ENCODE results near the gene SUZ12. TPM values are rescaled to one million over a fixed set of nuclear protein-coding genes. Genes with fewer than 3 reads are reported as not detected.

SUZ12 gene
- total RNA-seq, 1 experiment from 2014 or later, result 55.6 TPM

DNA sequence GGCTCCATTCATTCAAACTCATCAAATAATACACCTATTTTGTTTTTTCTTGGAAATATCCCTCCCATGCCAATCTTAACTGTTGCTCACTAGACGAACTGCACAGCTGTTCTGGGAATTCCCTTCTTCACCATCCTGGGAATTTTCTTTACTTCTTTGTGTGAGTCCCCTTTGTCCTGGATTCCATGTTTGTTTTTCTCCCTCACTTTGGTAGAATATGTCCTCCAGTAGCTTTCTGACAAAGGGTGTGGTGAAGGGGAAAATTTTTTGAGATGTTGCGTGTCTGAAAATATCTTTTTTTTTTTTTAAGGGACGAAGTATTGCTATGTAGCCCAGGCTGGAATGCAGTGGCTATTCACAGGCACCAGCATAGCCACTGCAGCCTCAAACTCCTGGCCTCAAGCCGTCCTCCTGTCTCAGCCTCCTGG, 18.1 kb upstream of the SUZ12 start:
- Histone ChIP-seq H3K36me3 (ENCODE audit: control insufficient read depth, insufficient read depth, low read length) (no peaks in the 10 kb centered on the region), H3K9me3 (no peaks in the 10 kb centered on the region), H3K4me1 (peaks cover 12% of the 10 kb centered on the region; the same call in 1 of the 2 replicates), H3K27me3 (replicated peaks; ENCODE audit: control insufficient read depth, insufficient read depth, low read length) (no peaks in the 10 kb centered on the region), H3K4me3 (ENCODE audit: low read depth, low read length) (no peak overlapping the region)
- CTCF ChIA-PET, result no interaction called here
- peaks cover 5% of the 10 kb centered on the region for H3K4me1 Mint-ChIP-seq (ENCODE audit: low read depth, unreplicated experiment)
- POLR2A ChIA-PET, result no interaction called here
- no peak overlapping the region for H3K4me3 Mint-ChIP-seq (ENCODE audit: unreplicated experiment)
- TF ChIP-seq, protein P1, sequence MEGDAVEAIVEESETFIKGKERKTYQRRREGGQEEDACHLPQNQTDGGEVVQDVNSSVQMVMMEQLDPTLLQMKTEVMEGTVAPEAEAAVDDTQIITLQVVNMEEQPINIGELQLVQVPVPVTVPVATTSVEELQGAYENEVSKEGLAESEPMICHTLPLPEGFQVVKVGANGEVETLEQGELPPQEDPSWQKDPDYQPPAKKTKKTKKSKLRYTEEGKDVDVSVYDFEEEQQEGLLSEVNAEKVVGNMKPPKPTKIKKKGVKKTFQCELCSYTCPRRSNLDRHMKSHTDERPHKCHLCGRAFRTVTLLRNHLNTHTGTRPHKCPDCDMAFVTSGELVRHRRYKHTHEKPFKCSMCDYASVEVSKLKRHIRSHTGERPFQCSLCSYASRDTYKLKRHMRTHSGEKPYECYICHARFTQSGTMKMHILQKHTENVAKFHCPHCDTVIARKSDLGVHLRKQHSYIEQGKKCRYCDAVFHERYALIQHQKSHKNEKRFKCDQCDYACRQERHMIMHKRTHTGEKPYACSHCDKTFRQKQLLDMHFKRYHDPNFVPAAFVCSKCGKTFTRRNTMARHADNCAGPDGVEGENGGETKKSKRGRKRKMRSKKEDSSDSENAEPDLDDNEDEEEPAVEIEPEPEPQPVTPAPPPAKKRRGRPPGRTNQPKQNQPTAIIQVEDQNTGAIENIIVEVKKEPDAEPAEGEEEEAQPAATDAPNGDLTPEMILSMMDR (IDR thresholded peaks at IDR 0.05; ENCODE audit: insufficient read depth in 1 of 2, low read depth in 1 of 2, low read length in 1 of 2, severe bottlenecking in 1 of 2, unreplicated experiment in 1 of 2), result no peak
- intact Hi-C loops (cut with micrococcal nuclease; ENCODE audit: unreplicated experiment), result no loop called here
- H3K27ac Mint-ChIP-seq (ENCODE audit: unreplicated experiment), result no peak overlapping the region
- no TSS peak for BruUV-seq (replicated peaks)
- no peaks in the 10 kb centered on the region for H3K9me3 Mint-ChIP-seq (ENCODE audit: unreplicated experiment)
- H3K36me3 Mint-ChIP-seq (ENCODE audit: insufficient read depth, unreplicated experiment), result peaks cover 8% of the 10 kb centered on the region
- H3K27me3 Mint-ChIP-seq (ENCODE audit: insufficient read depth, unreplicated experiment), result no peaks in the 10 kb centered on the region
- no peak for DNase-seq

DNA sequence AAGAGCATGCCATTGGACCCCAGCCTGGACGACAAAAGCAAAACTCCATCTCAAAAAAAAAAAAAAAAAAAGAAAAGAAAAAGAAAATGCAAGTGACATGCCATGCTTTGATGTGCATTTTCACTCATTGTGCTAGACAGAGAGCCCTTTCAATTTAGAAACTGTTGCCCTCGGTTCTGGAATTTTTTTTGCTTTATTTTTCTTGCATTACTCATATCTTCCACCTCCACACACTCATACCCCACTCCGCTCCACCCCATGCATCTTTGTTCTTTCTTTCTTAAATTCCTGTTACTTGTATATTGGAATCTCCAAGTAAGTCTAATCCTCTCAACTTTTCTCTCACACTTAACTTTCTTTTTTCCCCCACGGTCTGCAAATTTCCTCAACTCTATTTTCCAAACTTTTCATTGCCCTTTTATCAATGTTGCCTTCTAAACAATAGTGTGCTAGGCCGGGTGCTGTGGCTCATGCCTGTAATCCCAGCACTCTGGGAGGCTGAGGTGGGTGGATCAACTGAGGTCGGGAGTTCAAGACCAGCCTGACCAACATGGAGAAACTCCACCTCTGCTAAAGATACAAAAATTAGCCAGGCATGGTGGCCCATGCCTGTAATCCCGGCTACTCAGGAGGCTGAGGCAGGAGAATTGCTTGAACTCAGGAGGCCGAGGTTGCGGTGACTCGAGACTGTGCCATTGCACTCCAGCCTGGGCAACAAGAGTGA, 16.8 kb upstream of the SUZ12 start:
- intact Hi-C loops (cut with micrococcal nuclease; ENCODE audit: unreplicated experiment), result no loop called here
- H3K36me3 ChIP-seq (ENCODE audit: control insufficient read depth, insufficient read depth, low read length), result no peaks in the 10 kb centered on the region
- ChIA-PET CTCF (no interaction called here), POLR2A (no interaction called here)
- DNase-seq, result no peak
- H3K4me1 ChIP-seq, result peaks cover 12% of the 10 kb centered on the region; the same call in 1 of the 2 replicates
- TF ChIP-seq, protein P1 (IDR thresholded peaks at IDR 0.05; ENCODE audit: insufficient read depth in 1 of 2, low read depth in 1 of 2, low read length in 1 of 2, severe bottlenecking in 1 of 2, unreplicated experiment in 1 of 2), result no peak
- H3K4me3 ChIP-seq (ENCODE audit: low read depth, low read length), result no peak overlapping the region
- H3K27me3 Mint-ChIP-seq (ENCODE audit: insufficient read depth, unreplicated experiment), result no peaks in the 10 kb centered on the region
- H3K36me3 Mint-ChIP-seq (ENCODE audit: insufficient read depth, unreplicated experiment), result peaks cover 8% of the 10 kb centered on the region
- no peaks in the 10 kb centered on the region for H3K9me3 Mint-ChIP-seq (ENCODE audit: unreplicated experiment)
- H3K27me3 ChIP-seq (replicated peaks; ENCODE audit: control insufficient read depth, insufficient read depth, low read length), result no peaks in the 10 kb centered on the region
- no peak overlapping the region for H3K4me3 Mint-ChIP-seq (ENCODE audit: unreplicated experiment)
- BruUV-seq (replicated peaks), result no TSS peak
- peaks cover 5% of the 10 kb centered on the region for H3K4me1 Mint-ChIP-seq (ENCODE audit: low read depth, unreplicated experiment)
- no peak overlapping the region for H3K27ac Mint-ChIP-seq (ENCODE audit: unreplicated experiment)
- H3K9me3 ChIP-seq, result no peaks in the 10 kb centered on the region

DNA sequence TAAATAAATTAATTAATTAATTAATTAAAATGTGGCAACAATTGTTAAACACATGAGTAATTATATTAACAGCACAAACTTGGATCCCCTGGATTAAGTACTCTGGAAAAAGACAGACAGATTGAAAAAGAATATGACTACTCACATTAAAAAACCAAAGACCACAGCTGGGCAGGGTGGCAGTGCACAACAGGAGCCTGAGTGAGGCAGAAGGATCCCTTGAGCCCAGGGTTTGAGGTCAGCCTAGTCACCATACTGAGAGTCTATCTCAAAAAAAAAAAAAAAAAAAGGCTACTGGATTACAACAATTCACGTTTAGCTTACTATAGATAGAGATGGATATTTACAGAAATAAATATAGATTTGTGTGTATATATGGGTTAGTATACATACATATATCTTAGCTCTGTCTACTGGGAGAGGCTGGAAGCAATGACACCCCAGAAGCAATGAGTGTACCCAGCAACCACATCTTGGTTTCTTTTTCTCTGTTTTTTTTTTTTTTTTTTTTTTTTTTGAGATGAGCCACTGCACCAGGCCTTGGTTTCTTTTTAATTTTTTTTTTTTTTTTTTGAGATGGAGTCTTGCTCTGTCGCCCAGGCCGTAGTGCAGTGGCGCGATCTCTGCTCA, 10.6 kb upstream of the SUZ12 start:
- intact Hi-C loops (cut with micrococcal nuclease; ENCODE audit: unreplicated experiment), result no loop called here
- H3K4me3 ChIP-seq (ENCODE audit: low read depth, low read length), result no peak overlapping the region
- H3K9me3 Mint-ChIP-seq (ENCODE audit: unreplicated experiment), result no peaks in the 10 kb centered on the region
- H3K27ac Mint-ChIP-seq (ENCODE audit: unreplicated experiment), result no peak overlapping the region
- POLR2A ChIA-PET, result no interaction called here
- H3K27me3 Mint-ChIP-seq (ENCODE audit: insufficient read depth, unreplicated experiment), result no peaks in the 10 kb centered on the region
- no peaks in the 10 kb centered on the region for H3K4me1 ChIP-seq
- TF ChIP-seq, protein P1 (IDR thresholded peaks at IDR 0.05; ENCODE audit: insufficient read depth in 1 of 2, low read depth in 1 of 2, low read length in 1 of 2, severe bottlenecking in 1 of 2, unreplicated experiment in 1 of 2), result no peak
- CTCF ChIA-PET, result interaction anchor here (0.7 kb wide), 1 partner anchor 10 kb away, joined by 3 read pairs; no protein-coding TSS in a partner anchor
- no peak for DNase-seq
- no peaks in the 10 kb centered on the region for H3K36me3 ChIP-seq (ENCODE audit: control insufficient read depth, insufficient read depth, low read length)
- no TSS peak for BruUV-seq (replicated peaks)
- no peaks in the 10 kb centered on the region for H3K27me3 ChIP-seq (replicated peaks; ENCODE audit: control insufficient read depth, insufficient read depth, low read length)
- H3K9me3 ChIP-seq, result no peaks in the 10 kb centered on the region
- no peaks in the 10 kb centered on the region for H3K4me1 Mint-ChIP-seq (ENCODE audit: low read depth, unreplicated experiment)
- H3K36me3 Mint-ChIP-seq (ENCODE audit: insufficient read depth, unreplicated experiment), result no peaks in the 10 kb centered on the region
- no peak overlapping the region for H3K4me3 Mint-ChIP-seq (ENCODE audit: unreplicated experiment)

All from Caco-2 (cell line).